NCI-H2081 treated with DMSO at 0.1 percent for 48 hours (cell line): ENCODE data around the gene MSI2.

Experiments
- DNase-seq: peaks from one replicate; lab custom pipeline; 2025; lab: John Stamatoyannopoulos, UW

Gene MSI2

GRCh38 chr17:57684711-57685498 is 428.6 kb downstream of the MSI2 start:
- no peak for DNase-seq

- no peak for DNase-seq
Measured at GRCh38 chr17:57685499-57686132, 429.3 kb downstream of the MSI2 start.

DNA sequence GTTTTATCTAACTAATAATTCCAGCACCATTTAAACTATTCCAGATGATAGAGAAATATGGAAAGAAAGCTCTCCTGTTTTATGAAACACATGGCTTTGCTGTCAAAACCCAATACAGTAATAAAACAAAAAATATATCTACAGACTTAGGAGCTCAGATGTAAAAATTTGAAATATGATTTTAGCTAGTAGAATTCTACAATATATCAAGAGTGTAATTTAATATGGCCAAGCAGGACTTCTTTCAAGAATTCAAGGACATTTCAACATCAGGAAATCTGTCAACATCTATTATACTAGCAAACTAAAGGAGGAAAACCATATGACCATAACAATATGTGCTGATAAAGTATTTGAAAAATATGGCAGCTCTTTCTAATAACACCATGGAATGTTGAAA is 431.3 kb downstream of the MSI2 start:
- DNase-seq, result no peak

DNA sequence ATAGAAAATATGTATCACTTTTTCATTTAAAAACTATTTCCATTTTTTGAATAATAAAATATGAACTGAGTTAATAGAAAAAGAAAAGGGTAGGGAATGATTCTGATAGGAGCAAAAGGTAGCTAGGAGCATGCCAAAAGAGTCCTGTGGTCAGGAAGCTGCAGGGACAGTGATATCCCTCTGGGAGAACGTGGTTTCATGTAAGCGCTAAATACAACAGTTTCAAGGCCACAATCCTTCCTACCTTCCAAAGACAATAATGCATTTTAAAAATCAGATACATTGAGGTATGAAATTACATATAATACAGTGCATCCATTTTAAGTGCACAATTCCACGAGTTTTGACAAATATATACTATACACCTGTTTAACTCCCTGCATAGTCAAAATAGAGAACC is 432.9 kb downstream of the MSI2 start:
- DNase-seq, result no peak

GRCh38 chr17:57691939-57692338 is 435.6 kb downstream of the MSI2 start:
- DNase-seq, result no peak

DNA sequence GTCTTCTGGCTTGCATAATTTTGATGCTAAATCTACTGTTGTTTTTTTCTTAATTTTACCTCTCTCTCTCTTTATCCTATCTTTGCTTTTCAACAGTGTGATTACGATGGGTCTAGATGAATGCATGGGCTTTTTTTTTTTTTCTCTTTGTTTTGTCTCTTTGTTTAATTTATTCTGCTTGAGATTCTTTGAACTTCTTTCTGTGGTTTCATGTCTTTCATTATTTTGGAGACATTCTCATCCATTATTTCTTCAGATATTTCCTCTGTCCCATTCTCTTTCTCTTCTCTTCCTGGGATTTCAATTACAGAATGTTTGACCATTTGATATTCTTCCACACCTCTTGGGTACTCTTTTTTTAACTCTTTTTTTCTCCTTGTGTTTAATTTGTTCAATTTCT is 436.4 kb downstream of the MSI2 start:
- DNase-seq, result no peak

DNA sequence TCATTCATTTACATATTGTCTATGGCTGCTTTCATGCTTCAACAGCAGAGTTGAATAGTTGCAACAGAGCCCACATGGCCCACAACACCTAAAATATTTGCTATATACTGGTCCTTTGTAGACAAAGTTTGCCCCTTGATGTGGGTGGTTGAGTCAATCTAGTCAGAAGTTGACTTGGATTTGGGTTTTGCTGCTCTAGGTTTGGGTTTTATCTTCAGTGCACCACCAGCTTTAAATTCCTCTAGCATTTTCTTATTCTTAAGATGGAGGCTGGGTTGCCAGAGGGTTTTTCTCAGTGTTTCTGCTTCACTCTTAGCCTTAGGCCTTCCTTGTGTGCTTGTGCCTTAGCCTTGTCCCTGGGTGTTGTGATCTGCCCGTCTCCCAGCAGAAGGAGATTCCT is 437.7 kb downstream of the MSI2 start:
- no peak for DNase-seq

DNA sequence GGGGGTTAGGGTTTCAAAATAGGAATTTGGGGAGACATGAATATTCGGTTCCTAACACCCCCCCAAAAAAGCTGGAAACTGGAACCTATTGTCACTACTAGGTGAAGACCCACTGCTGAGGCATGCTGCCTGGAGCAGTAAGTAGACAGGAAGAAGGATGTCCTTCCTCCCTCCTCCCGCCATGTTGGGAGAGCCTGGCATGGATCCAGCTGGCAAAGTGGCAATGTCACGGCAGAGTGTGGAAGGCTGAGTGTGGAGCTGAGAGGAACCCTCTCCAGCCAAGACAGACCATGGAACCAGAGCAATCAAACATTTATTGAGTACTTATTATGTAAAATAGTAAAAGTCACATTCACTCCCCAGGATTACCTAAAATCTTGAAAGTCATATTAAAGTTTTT is 439.7 kb downstream of the MSI2 start:
- no peak for DNase-seq

- DNase-seq, result no peak
Measured at GRCh38 chr17:57697197-57697596, 440.9 kb downstream of the MSI2 start.

- no peak for DNase-seq
Measured at GRCh38 chr17:57697891-57698711, 441.8 kb downstream of the MSI2 start.

DNA sequence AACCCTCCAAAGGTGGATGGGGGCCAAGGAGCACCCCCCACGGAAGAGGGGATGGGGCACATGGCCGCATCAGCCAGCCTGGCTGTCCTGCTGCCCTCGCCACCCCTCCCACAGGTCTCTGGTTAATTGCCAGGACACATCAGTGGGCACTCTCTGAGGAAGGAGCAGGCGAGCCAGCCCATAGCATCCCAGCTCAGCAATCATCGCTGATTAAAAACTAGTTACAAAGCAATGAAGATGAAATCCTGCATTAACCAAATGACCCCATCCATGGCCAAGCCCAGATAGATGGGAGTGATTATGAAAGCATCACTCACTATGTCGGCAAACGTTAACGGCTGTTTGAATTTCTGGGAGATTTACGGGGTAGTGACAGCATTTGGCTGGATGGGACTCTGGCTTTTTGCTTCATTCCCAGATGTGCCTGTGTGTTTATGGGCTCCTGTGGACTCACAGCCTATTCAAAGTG is 443.5 kb downstream of the MSI2 start:
- DNase-seq, result no peak

GRCh38 chr17:57701124-57701523 is 444.8 kb downstream of the MSI2 start:
- no peak for DNase-seq

DNA sequence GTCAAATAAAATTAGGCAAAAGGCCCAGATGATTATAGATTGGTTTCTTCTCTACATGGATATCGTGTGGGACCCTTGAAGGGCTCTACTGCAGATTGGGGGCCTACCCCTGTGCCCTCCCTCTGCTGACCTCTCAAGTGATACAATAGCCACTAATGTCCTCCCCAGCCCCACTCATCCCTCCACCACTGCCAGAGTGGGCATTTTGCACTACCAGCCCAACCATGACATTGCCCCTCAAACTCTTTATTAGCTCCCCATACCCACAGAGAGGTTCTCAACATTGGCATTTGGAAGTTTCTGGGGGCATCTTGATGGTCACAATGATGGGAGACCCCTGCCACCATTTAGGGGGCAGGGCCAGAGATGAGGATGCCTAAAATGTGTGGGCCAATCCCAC is 446.9 kb downstream of the MSI2 start:
- DNase-seq, result no peak

- no peak for DNase-seq
Measured at GRCh38 chr17:57704448-57704847, 448.1 kb downstream of the MSI2 start.

DNA sequence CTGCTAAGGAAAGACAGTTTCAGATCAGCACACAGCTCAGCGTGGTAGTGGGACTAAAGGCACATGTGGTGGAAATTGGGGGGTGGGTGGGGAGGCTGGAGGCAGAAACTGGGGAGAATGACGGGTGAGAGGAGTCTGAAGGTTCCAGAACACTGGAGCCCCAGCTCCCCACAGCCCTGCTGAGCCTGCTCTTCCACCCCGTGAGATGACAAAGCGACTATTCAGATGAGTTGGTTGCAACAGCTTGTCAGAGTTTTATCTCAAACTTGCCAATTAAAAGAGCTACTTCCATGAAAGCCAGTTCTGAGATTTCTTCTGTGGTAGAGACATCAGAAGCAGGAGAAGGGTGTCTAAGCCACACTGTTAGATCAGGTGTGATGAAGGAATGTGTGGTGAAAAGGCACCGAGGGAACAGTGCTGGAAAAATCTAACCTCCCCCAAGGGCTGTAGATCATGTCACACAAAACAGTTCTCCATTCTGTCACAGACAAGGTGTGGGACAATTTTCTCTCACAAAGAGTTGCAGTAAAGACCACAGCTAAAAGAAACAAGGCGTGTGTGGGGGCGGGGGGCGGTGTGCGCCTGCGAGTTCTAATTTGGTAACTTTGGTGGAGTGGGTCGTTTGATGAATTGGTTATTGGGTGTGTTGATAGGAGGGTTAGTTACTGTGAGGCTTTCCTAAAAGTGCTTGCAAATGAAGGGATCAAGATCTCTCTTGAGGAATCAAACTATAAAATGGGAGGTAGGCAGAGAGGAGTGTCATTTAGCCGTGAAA is 449.8 kb downstream of the MSI2 start:
- no peak for DNase-seq

DNA sequence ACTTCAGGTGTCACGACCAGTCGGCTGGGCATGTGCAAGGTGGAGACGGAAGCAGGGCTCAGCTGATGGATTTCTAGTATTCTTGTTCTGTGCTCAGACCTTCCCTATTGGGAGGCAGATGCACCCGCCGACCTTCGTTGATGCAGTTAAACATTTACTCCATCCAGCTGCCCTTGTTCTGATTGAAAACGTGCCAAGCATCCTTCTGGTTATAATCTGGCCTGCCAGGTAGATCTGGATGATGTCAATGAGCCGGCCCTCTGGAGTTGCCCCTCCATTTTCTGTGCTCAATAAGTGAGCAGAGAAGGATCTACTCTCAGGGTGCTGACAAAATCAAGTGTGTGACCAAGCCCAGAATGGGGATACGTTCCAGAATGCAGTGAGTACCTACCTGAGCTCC is 450.4 kb downstream of the MSI2 start:
- no peak for DNase-seq

GRCh38 chr17:57707892-57708291 is 451.6 kb downstream of the MSI2 start:
- DNase-seq, result no peak

GRCh38 chr17:57708410-57708809 is 452.1 kb downstream of the MSI2 start:
- DNase-seq, result no peak

DNA sequence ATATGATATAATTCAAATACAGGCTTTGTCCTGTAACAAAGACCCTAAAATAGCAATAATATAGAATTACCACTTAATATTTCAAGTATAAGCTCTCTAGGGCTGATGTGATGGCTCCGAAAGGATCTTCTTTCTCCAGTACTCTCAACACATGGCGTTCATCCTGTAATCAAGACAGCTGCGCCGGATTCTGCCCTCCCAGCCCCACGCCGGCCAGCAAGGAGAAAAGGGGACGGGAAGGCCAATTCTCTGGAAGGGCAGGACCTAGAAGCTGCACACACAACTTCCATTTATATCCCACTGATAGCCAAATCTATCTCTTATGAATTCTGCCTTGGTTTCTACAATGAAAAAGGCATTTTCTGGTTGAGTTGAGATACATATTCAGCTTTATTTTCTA is 456.8 kb downstream of the MSI2 start:
- no peak for DNase-seq

GRCh38 chr17:57714665-57715180 is 458.4 kb downstream of the MSI2 start:
- no peak for DNase-seq

DNA sequence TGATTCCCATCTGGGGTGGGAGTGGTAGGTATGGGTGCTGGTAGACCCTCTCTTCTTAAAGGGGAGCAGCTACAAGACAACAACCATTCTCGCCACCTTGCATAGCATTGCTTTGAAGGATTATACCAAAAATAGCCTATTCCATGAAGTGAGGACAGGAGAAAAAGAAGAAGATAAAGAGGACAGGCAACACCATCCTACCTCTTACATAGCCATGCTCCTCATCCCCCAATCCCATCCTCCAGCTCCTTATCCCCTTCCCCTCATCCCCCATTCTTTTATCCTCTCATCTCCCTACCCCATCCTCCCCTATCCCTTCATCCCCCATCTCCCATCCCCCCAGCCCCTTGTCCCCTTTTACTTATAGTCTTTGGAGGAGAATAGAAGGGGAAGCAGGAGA is 459.7 kb downstream of the MSI2 start:
- no peak for DNase-seq

DNA sequence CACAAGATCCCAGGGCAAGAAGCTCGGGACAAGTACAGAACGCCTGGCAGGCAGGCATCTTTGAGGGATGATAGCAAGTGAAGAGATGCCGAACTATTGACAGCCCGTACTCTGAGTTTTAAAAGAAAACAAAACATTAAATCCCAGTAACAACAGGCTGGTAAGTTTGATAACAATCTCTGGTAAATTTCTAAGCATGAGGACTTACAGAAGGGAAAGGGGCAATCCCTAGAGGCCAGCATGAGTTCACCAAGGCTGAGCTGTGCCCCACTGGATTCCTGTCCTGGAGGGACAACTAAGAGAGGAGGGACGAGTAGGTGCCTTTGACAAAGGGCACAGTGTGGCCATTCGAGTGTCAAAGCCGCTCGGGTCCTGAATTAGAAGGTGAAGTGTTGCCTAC is 462.6 kb downstream of the MSI2 start:
- DNase-seq, result no peak
